Choroid plexus epithelial cell (primary cell): ENCODE data around the gene ZGPAT.

Source experiments
- DNase-seq: peaks from one replicate; pipeline ENCODE4 v3.0.0-alpha.2; 2010; ENCODE audit warnings: low read depth
- H3K4me3 ChIP-seq: 2 replicates; pipeline ENCODE4 v1.5.1; 2011; ENCODE audit warnings: low read depth, mild to moderate bottlenecking, control low read depth, low read length, moderate library complexity
- TF ChIP-seq, protein P1 (sequence below): conservative IDR thresholded peaks from 2 replicates; pipeline ENCODE4 v1.5.1; 2011; ENCODE audit warnings: low read depth, mild to moderate bottlenecking, control low read depth, inconsistent platforms, low read length, moderate library complexity

Gene ZGPAT

DNA sequence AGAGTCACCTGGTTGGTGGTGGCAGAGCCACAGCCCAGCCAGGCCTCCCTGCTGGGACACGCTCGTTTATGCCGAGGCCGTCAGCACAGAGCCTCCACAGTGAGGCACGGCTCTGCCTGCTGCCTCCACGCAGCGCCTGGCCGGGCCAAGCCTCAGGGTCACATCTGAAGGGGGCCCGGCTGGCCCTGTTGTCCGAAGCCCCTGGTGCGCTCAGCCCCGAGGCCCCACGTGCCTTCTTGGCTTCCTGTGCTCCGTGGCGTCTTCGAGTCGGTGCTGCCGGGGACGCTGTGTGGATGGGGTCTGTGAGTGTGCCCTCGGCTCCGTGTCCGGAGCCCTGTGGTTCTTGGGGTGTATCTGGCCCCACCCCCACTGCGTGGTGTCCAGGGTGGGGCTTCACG lies 21.7 kb upstream of the ZGPAT start:
- TF ChIP-seq, protein P1, sequence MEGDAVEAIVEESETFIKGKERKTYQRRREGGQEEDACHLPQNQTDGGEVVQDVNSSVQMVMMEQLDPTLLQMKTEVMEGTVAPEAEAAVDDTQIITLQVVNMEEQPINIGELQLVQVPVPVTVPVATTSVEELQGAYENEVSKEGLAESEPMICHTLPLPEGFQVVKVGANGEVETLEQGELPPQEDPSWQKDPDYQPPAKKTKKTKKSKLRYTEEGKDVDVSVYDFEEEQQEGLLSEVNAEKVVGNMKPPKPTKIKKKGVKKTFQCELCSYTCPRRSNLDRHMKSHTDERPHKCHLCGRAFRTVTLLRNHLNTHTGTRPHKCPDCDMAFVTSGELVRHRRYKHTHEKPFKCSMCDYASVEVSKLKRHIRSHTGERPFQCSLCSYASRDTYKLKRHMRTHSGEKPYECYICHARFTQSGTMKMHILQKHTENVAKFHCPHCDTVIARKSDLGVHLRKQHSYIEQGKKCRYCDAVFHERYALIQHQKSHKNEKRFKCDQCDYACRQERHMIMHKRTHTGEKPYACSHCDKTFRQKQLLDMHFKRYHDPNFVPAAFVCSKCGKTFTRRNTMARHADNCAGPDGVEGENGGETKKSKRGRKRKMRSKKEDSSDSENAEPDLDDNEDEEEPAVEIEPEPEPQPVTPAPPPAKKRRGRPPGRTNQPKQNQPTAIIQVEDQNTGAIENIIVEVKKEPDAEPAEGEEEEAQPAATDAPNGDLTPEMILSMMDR, result no peak
- H3K4me3 ChIP-seq, result no peak overlapping the region
- no peak for DNase-seq

DNA sequence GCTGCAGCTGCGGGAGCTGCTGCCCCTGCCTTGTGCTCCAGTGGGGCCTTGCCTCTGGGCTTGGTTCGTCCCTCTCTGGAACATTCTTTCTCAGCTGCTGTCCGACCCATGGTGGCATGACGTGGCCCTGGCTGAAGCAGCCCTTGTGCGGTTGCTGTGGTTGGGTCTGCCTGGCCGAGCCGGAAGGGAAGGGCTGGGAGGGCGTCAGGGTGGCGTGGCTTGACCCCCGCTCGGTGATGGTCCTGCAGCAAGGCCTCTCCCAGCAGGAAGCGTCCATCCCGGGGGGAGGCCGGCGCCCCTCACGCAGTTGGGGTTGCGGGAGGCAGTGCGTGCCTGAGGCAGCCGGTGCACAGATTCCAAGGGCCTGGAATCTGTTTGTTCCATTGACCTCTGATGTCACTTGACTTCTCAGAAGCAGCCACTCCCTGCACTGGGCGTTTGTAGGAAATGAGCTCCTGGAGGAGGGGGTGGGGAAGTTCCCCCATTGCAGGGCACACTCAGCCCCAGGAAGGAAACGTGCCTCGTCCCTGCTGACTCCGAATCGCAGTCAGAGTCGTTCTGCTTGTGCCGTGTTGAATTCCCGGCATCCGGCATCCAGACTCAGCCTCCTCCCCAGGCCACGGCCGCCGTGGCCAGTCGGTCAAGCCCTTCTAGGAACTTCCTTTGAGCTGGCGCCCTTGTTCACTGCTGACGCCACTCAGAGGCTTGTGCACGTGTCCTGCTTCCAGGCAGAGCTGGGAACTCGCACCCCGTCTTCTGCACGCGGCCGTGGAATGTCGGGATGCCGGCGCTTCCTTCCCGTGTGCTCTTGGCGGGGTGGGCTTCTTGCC lies 21.1 kb upstream of the ZGPAT start:
- no peak overlapping the region for H3K4me3 ChIP-seq
- DNase-seq, result peak; percentile 91
- TF ChIP-seq, protein P1, result no peak

DNA sequence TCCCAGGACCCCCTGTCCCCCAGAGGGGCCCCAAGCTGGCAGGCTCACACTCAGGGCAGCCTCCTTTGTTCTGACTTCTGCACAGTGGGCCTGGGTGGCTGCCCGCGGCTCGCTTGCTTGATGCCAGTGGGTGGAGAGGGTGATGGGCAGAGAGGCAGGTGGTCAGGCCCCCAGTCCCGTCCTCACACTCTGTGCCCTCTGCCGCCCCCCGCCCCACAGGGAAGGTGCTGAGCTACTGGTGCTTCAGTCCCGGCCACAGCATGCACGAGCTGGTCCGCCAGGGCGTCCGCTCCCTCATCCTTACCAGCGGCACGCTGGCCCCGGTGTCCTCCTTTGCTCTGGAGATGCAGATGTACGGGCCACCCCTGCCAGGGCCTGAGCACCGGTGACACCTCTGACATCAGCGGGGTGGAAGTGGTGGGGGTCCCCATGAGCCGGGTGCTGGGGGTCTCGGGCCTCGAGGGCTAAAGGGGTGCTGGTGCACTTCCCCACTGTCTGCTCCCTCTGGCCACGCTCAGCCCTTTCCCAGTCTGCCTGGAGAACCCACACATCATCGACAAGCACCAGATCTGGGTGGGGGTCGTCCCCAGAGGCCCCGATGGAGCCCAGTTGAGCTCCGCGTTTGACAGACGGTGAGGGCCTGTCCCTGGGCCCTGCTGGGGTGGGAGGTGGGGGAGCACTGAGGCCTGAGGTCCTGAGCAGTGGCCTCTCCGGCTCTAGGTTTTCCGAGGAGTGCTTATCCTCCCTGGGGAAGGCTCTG lies 20.2 kb upstream of the ZGPAT start:
- no peak for DNase-seq
- TF ChIP-seq, protein P1, result no peak
- no peak overlapping the region for H3K4me3 ChIP-seq

DNA sequence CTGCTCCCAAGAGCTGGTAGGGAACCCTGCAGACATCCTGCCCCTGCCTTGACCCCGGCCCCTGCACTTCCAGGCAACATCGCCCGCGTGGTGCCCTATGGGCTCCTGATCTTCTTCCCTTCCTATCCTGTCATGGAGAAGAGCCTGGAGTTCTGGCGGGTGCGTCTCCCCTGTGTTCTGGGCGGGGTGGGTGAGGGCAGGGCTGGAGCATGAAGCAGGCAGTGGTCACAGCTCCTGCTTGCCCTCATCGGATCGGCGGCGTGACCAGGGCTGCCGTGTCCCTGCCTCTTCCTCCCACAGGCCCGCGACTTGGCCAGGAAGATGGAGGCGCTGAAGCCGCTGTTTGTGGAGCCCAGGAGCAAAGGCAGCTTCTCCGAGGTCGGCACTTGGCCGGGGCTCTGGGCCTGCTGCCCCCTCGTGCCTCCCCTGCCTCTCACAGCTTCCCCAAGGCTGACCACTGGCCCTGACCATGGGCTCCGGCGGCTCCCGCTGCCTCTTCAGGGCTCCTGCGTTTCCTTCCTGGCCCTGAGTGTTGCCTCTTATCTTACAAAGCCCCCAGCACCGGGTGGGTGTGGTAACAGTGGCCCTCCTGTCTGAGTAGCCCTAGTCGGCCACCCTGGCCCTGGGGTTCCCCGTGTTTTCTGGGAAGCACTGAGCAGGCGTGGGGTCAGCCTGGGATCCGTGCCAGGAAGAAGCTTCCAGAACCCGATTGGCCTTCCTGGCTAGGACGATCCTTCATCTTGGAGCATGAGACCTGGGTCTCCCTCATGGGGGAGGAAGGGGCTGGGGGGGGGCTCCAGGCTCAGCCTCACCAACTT lies 19.4 kb upstream of the ZGPAT start:
- H3K4me3 ChIP-seq, result no peak overlapping the region
- DNase-seq, result no peak

DNA sequence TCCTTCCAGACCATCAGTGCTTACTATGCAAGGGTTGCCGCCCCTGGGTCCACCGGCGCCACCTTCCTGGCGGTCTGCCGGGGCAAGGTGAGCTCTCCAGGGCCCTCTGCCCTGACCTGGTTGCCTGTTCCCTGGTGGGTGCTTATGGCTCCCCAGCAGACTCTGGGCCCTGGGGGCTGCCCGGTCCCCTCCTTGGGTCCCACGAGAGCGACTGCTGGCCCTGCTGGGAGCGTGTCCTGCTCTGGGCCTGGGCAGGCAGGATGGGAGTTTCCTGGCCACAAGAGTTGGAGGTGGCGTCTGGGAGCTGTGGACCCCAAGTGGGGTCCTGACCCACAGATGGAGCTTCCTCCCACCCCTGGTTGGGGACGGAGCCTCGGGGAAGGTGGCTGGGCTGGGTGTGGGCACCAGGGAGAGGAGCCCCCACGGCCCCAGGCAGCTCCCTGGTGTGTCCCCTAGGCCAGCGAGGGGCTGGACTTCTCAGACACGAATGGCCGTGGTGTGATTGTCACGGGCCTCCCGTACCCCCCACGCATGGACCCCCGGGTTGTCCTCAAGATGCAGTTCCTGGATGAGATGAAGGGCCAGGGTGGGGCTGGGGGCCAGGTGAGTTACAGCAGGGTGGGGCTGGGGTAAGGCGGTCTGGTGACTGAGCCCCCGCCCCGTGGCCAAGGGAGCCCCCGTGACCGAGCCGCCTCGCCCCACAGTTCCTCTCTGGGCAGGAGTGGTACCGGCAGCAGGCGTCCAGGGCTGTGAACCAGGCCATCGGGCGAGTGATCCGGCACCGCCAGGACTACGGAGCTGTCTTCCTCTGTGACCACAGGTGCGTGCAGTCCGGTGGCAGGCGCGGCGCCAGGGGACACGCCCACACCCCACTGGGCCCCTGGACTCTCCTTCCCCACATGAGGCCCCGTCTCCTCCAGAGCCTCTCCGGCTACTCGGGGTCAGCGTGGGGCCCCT lies 18.5 kb upstream of the ZGPAT start:
- no peak overlapping the region for H3K4me3 ChIP-seq
- TF ChIP-seq, protein P1, result no peak
- DNase-seq, result no peak

More for the DNA sequence above, 19.4 kb upstream of the ZGPAT start:
- TF ChIP-seq, protein P1, result no peak
